B cell (primary cell): Measurements from ENCODE around the gene SHB. TPM values are rescaled to one million over a fixed set of nuclear protein-coding genes. Genes with fewer than 3 reads are reported as not detected.

Source experiments
- ATAC-seq: fragments of 200-7000 bp; cut with Tn5 transposase; one replicate; pipeline ENCODE4 v1.10.0; 2021; ENCODE audit warnings: low read depth, mild to moderate bottlenecking, moderate number of reproducible peaks, moderate library complexity
- CTCF ChIA-PET: fragments of 350-600 bp; sonication (Branson Sonifier 250); formaldehyde crosslinking; loops from one replicate; lab custom pipeline; 2021; ENCODE audit warnings: antibody characterized with exemption, inconsistent platforms; lab: Charles Lee
- POLR2A ChIA-PET: fragments of 350-600 bp; sonication (Branson Sonifier 250); formaldehyde crosslinking; loops from one replicate; lab custom pipeline; 2021; ENCODE audit warnings: antibody characterized with exemption; lab: Charles Lee
- DNase-seq: peaks from one replicate; pipeline ENCODE4 v3.0.0; 2013
- H2AFZ ChIP-seq: 2 replicates; pipeline ENCODE4 v1.6.1; 2012; ENCODE audit warnings: mild to moderate bottlenecking, low read depth, low read length; ENCODE audit not compliant: insufficient read depth, poor library complexity, severe bottlenecking
- H3K27ac ChIP-seq, 2 donors: 1 replicate in 1 of 2; 2 replicates in 1 of 2; pipeline ENCODE4 v1.5.1; 2012 to 2013; ENCODE audit warnings: low read length in 2 of 2, mild to moderate bottlenecking in 2 of 2, moderate library complexity in 1 of 2
- H3K27me3 ChIP-seq, 4 experiments: fragments of 200-600 bp in 1 of 4; sonication (generic) in 1 of 4; replicated peaks in 1 of 4; 1 replicate in 2 of 4; 2 replicates in 2 of 4; pipeline versions ENCODE4 v1.6.1 to v1.7.0; 2013 to 2016; ENCODE audit warnings: low read length in 3 of 4, mild to moderate bottlenecking in 2 of 4, mixed read lengths in 1 of 4, moderate library complexity in 1 of 4; ENCODE audit not compliant: insufficient read depth in 4 of 4, control insufficient read depth in 3 of 4; ENCODE audit errors: control extremely low read depth in 1 of 4
- H3K36me3 ChIP-seq, 2 experiments: replicated peaks in 1 of 2; 1 replicate in 1 of 2; 2 replicates in 1 of 2; pipeline versions ENCODE4 v1.6.1 to v1.7.1; 2013; ENCODE audit warnings: low read length in 1 of 2; ENCODE audit not compliant: insufficient read depth in 2 of 2, control insufficient read depth in 1 of 2; ENCODE audit errors: control extremely low read depth in 1 of 2, extremely low read depth in 1 of 2
- H3K4me1 ChIP-seq, 2 donors: fragments of 200-600 bp in 1 of 2; sonication (generic) in 1 of 2; 1 replicate in 1 of 2; 2 replicates in 1 of 2; pipeline versions ENCODE4 v1.5.1 to v1.6.1; 2013 to 2017; ENCODE audit warnings: low read length in 2 of 2; ENCODE audit not compliant: control insufficient read depth in 2 of 2, insufficient read depth in 2 of 2
- H3K4me2 ChIP-seq: replicated peaks from 2 replicates; pipeline ENCODE3; 2012; ENCODE audit warnings: mild to moderate bottlenecking, low read depth, low read length; ENCODE audit not compliant: poor library complexity, severe bottlenecking
- H3K4me3 ChIP-seq, 5 experiments: fragments of 200-600 bp in 1 of 5; sonication (generic) in 1 of 5; 1 replicate in 3 of 5; 2 replicates in 2 of 5; pipeline versions ENCODE4 v1.5.1 to v1.7.0; 2011 to 2016; ENCODE audit warnings: low read length in 4 of 5, mild to moderate bottlenecking in 4 of 5, low read depth in 2 of 5, control low read depth in 1 of 5, moderate library complexity in 1 of 5; ENCODE audit not compliant: insufficient read depth in 1 of 5; ENCODE audit errors: control extremely low read depth in 1 of 5, extremely low read depth in 1 of 5
- H3K79me2 ChIP-seq: fragments of 200-600 bp; sonication (generic); one replicate; pipeline ENCODE4 v1.6.0; 2016; ENCODE audit warnings: low read length; ENCODE audit not compliant: control insufficient read depth, insufficient read depth
- H3K9ac ChIP-seq: fragments of 200-600 bp; sonication (generic); 2 replicates; pipeline ENCODE4 v1.6.1; 2017; ENCODE audit warnings: mild to moderate bottlenecking, low read length, moderate library complexity
- H3K9me3 ChIP-seq, 3 donors: one replicate each; pipeline versions ENCODE4 v1.6.1 to v1.7.1; 2013; ENCODE audit warnings: low read length in 2 of 3; ENCODE audit not compliant: control insufficient read depth in 2 of 3, insufficient read depth in 1 of 3; ENCODE audit errors: control extremely low read depth in 1 of 3
- H4K20me1 ChIP-seq: 2 replicates; pipeline ENCODE4 v1.6.0; 2012; ENCODE audit warnings: mild to moderate bottlenecking, low read length; ENCODE audit not compliant: insufficient read depth, control insufficient read depth, poor library complexity, severe bottlenecking
- H3K27ac Mint-ChIP-seq: one replicate; pipeline ENCODE4 v1.8.0; 2021; ENCODE audit warnings: mixed read lengths
- H3K27me3 Mint-ChIP-seq: one replicate; pipeline ENCODE4 v1.8.0; 2021; ENCODE audit warnings: mixed read lengths
- H3K4me1 Mint-ChIP-seq: one replicate; pipeline ENCODE4 v1.8.0; 2021; ENCODE audit warnings: mixed read lengths
- H3K4me3 Mint-ChIP-seq: one replicate; pipeline ENCODE4 v1.8.0; 2021; ENCODE audit warnings: mixed read lengths
- H3K9me3 Mint-ChIP-seq: one replicate; pipeline ENCODE4 v1.8.0; 2022; ENCODE audit warnings: mixed read lengths; ENCODE audit not compliant: insufficient read depth
- EZH2 ChIP-seq: IDR thresholded peaks from 2 replicates; pipeline ENCODE4 v1.6.1; 2012; ENCODE audit warnings: borderline replicate concordance, low read depth, mild to moderate bottlenecking, moderate library complexity, low read length; ENCODE audit not compliant: insufficient read depth, poor library complexity, severe bottlenecking
- WGBS: methylation state at CpG from one replicate; pipeline ENCODE4 v1.1.5; 2013; ENCODE audit warnings: missing lambda C conversion rate; ENCODE audit not compliant: insufficient coverage; 5-methylcytosine and 5-hydroxymethylcytosine counted together
- intact Hi-C: fragments of 100-400 bp; cut with micrococcal nuclease; formaldehyde crosslinking; loops from one replicate; pipeline ENCODE4 v1.10.0; 2022
- polyA plus RNA-seq: library from polyadenylated mRNA; depleted of rRNA; stranded (reverse); fragments of >200 nt; gene quantifications from 2 replicates; pipeline ENCODE4 v1.2.3, GENCODE V29; 2012
- total RNA-seq, 2 donors: library from RNA; stranded (reverse); fragments of 120-200 nt in 1 of 2; gene quantifications; 1 replicate in 1 of 2; 2 replicates in 1 of 2; pipeline versions ENCODE4 v1.2.3 to v1.2.4, GENCODE V29; 2013 to 2022
- TF ChIP-seq, protein P1 (sequence below): fragments of 200-600 bp; IDR thresholded peaks from one replicate; pipeline ENCODE4 v1.8.0; 2022; ENCODE audit warnings: antibody characterized with exemption, mild to moderate bottlenecking

Gene SHB
- total and polyA plus RNA-seq, 2 donors (not counting 1 experiment from before 2014, with no cell fraction given) = 0.06 to 1.9 TPM

DNA sequence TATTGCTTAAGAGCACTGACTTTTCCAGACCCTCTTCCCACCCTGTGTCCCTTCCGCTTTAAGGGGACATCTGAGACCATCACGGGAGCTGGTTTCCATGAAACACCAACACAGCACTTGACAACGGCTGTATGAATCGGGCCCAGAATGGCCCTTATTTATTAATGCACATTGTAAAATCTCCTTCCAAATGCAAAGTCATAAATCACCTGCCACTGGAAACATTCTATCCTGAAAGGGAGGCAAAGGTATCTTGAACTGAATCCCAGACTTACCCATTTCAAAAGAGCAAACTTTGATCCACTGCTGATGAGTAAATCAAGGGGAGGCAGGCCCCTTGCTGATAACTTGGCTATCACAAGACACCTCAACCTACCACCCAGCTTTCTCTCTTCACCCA lies 37.4 kb downstream of the SHB start:
- H3K9ac ChIP-seq = no peak overlapping the region
- DNase-seq (no peak), ATAC-seq (no peak)
- TF ChIP-seq, protein P1, sequence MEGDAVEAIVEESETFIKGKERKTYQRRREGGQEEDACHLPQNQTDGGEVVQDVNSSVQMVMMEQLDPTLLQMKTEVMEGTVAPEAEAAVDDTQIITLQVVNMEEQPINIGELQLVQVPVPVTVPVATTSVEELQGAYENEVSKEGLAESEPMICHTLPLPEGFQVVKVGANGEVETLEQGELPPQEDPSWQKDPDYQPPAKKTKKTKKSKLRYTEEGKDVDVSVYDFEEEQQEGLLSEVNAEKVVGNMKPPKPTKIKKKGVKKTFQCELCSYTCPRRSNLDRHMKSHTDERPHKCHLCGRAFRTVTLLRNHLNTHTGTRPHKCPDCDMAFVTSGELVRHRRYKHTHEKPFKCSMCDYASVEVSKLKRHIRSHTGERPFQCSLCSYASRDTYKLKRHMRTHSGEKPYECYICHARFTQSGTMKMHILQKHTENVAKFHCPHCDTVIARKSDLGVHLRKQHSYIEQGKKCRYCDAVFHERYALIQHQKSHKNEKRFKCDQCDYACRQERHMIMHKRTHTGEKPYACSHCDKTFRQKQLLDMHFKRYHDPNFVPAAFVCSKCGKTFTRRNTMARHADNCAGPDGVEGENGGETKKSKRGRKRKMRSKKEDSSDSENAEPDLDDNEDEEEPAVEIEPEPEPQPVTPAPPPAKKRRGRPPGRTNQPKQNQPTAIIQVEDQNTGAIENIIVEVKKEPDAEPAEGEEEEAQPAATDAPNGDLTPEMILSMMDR = no peak
- no peaks in the 10 kb centered on the region for H4K20me1 ChIP-seq
- H3K27me3 Mint-ChIP-seq = no peaks in the 10 kb centered on the region
- intact Hi-C loops = no loop called here
- H2AFZ ChIP-seq = no peak overlapping the region
- 72% methylated on average over 4 of the region's 4 CpGs for WGBS
- no peaks in the 10 kb centered on the region for H3K9me3 Mint-ChIP-seq
- POLR2A ChIA-PET = no interaction called here
- H3K4me3 Mint-ChIP-seq = no peak overlapping the region
- peaks cover 6% of the 10 kb centered on the region for H3K4me1 Mint-ChIP-seq
- no peaks in the 10 kb centered on the region for H3K79me2 ChIP-seq
- CTCF ChIA-PET = no interaction called here
- no peak overlapping the region for H3K4me2 ChIP-seq
- H3K27ac ChIP-seq = no peak overlapping the region
- H3K27me3 ChIP-seq = no peaks in the 10 kb centered on the region
- H3K4me1 ChIP-seq = peaks cover 0 to 5% of the 10 kb centered on the region in 2 donors
- H3K4me3 ChIP-seq = no peak overlapping the region
- H3K9me3 ChIP-seq = no peaks in the 10 kb centered on the region
- no peaks in the 10 kb centered on the region for H3K36me3 ChIP-seq
- no peak overlapping the region for H3K27ac Mint-ChIP-seq

DNA sequence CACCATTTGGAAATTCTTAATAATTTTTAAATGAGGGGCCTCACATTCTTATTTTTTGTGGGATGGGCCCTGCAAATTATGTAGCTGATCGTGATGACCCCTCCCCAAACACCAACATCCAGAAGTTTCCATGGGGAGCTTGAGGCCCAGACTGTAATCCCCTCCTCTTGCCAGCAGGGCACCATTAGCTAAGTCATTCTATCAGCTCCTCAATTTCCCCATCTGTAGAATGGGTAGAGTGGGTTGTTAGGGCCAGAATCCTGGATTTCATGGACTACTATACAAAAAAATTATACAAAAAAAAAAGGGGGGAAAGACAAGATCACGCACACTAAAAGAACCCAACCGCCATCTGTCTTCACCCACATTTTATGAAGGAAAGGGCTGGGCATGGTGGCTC lies 38.4 kb downstream of the SHB start:
- Mint-ChIP-seq H3K27ac (no peak overlapping the region), H3K4me1 (peaks cover 6% of the 10 kb centered on the region), H3K27me3 (no peaks in the 10 kb centered on the region), H3K4me3 (no peak overlapping the region), H3K9me3 (no peaks in the 10 kb centered on the region)
- H3K4me3 ChIP-seq = no peak overlapping the region
- no peak overlapping the region for H3K27ac ChIP-seq
- no peak for TF ChIP-seq EZH2
- TF ChIP-seq, protein P1 = no peak
- no peaks in the 10 kb centered on the region for H3K79me2 ChIP-seq
- no peaks in the 10 kb centered on the region for H3K27me3 ChIP-seq
- no CpG with 5 or more reads among the region's 3 CpGs for WGBS
- H3K36me3 ChIP-seq = no peaks in the 10 kb centered on the region
- DNase-seq (no peak), ATAC-seq (no peak)
- H4K20me1 ChIP-seq = no peaks in the 10 kb centered on the region
- intact Hi-C loops = no loop called here
- no peak overlapping the region for H3K4me2 ChIP-seq
- ChIA-PET POLR2A (no interaction called here), CTCF (interaction anchor here (0.7 kb wide), 1 partner anchor 320 kb away, joined by 4 read pairs; no protein-coding TSS in a partner anchor)
- no peaks in the 10 kb centered on the region for H3K9me3 ChIP-seq
- H3K9ac ChIP-seq = no peak overlapping the region
- H2AFZ ChIP-seq = no peak overlapping the region
- peaks cover 0 to 5% of the 10 kb centered on the region in 2 donors for H3K4me1 ChIP-seq
